K562 (cell line): ENCODE measurements around the gene PRELID1. TPM values are rescaled to one million over a fixed set of nuclear protein-coding genes. Genes with fewer than 3 reads are reported as not detected.

Experiments used
- BDP1 ChIP-seq: IDR thresholded peaks from 3 replicates; pipeline ENCODE4 v1.6.1; 2011; ENCODE audit not compliant: insufficient read length, insufficient read depth
- FOXA1 ChIP-seq: fragments of 450-650 bp; IDR thresholded peaks from 2 replicates; pipeline ENCODE4 v1.6.1; 2016; ENCODE audit warnings: mild to moderate bottlenecking, borderline replicate concordance
- HMGXB4 ChIP-seq: sonication (generic); formaldehyde crosslinking; IDR thresholded peaks from 2 replicates; pipeline ENCODE4 v1.8.1; 2023; ENCODE audit warnings: mild to moderate bottlenecking, missing genetic modification reagents
- KAT7 ChIP-seq: sonication (generic); formaldehyde crosslinking; IDR thresholded peaks from 2 replicates; pipeline ENCODE4 v1.8.0; 2022; ENCODE audit warnings: missing genetic modification reagents, mild to moderate bottlenecking, borderline replicate concordance
- KLF13 ChIP-seq: fragments of 450-650 bp; IDR thresholded peaks from 2 replicates; pipeline ENCODE4 v1.6.1; 2016; ENCODE audit warnings: missing genetic modification characterization, low read depth, mild to moderate bottlenecking, missing compliant biosample characterization, moderate library complexity, borderline replicate concordance
- MLLT1 ChIP-seq, 2 experiments: fragments of 450-650 bp; IDR thresholded peaks; 2 replicates each; pipeline ENCODE4 v1.6.1; 2016
- MTA1 ChIP-seq: fragments of 450-650 bp; IDR thresholded peaks from 2 replicates; pipeline ENCODE4 v1.6.1; 2017; ENCODE audit warnings: borderline replicate concordance
- NR4A1 ChIP-seq, 2 experiments: fragments of 250-450 bp in 1 of 2; fragments of 450-650 bp in 1 of 2; sonication (Bioruptor Pico) in 1 of 2; IDR thresholded peaks; 2 replicates each; pipeline versions ENCODE4 v1.4.0 to v1.6.1; 2016 to 2020; ENCODE audit warnings: mild to moderate bottlenecking in 2 of 2, missing compliant biosample characterization in 1 of 2, missing genetic modification characterization in 1 of 2, moderate library complexity in 1 of 2
- PHF21A ChIP-seq: fragments of 450-650 bp; IDR thresholded peaks from 2 replicates; pipeline ENCODE4 v1.6.1; 2017; ENCODE audit warnings: low read depth, borderline replicate concordance
- TCF7 ChIP-seq: sonication (generic); IDR thresholded peaks from 2 replicates; pipeline ENCODE4 v1.6.1; 2016; ENCODE audit warnings: antibody characterized with exemption, borderline replicate concordance
- TSHZ1 ChIP-seq: fragments of 250-450 bp; sonication (Bioruptor Pico); IDR thresholded peaks from 2 replicates; pipeline ENCODE4 v1.4.0; 2020; ENCODE audit warnings: mild to moderate bottlenecking, moderate library complexity
- YBX1 ChIP-seq: fragments of 450-650 bp; IDR thresholded peaks from 2 replicates; pipeline ENCODE4 v1.7.1; 2016; ENCODE audit warnings: mild to moderate bottlenecking
- ZBTB49 ChIP-seq: sonication (generic); formaldehyde crosslinking; IDR thresholded peaks from 2 replicates; pipeline ENCODE4 v1.8.0; 2022; ENCODE audit warnings: missing genetic modification reagents, mild to moderate bottlenecking, borderline replicate concordance
- ZNF431 ChIP-seq: sonication (generic); formaldehyde crosslinking; IDR thresholded peaks from 2 replicates; pipeline ENCODE4 v1.8.0; 2022; ENCODE audit warnings: mild to moderate bottlenecking, missing genetic modification reagents
- ZNF518B ChIP-seq: fragments of 250-450 bp; sonication (Bioruptor Pico); IDR thresholded peaks from 2 replicates; pipeline ENCODE4 v1.5.0; 2021; ENCODE audit warnings: mild to moderate bottlenecking, moderate library complexity
- polyA plus RNA-seq, 8 experiments: library from polyadenylated mRNA; depleted of rRNA in 4 of 8; stranded (reverse) in 5 of 8; unstranded in 3 of 8; fragments of >200 nt; fragmentation: Nextera tagmentation in 2 of 8; fragmentation: Illumina TruSeq in 1 of 8; extraction: Ambion mirVana in 2 of 8; extraction: Trizol in 1 of 8; gene quantifications; 2 replicates each; pipeline versions ENCODE4 v1.2.1 to v1.2.3, GENCODE V29; 2011 to 2014; ENCODE audit warnings: inconsistent platforms in 1 of 8, missing spikeins in 1 of 8
- total RNA-seq, 7 experiments: library from RNA; depleted of rRNA in 6 of 7; stranded (reverse); fragments of >200 nt in 6 of 7; fragmentation: Illumina TruSeq in 2 of 7; extraction: Trizol in 2 of 7; gene quantifications; 2 replicates each; pipeline versions ENCODE4 v1.2.1 to v1.2.3, GENCODE V29; 2011 to 2021; ENCODE audit warnings: low replicate concordance in 1 of 7

PRELID1 gene
- total and polyA plus RNA-seq, 9 of the 15 experiments (the other 6 are each of a cell fraction or from before 2014, with no cell fraction given), result 40.1 to 484 (median 340) TPM

GRCh38 chr5:177312649-177313181 is 9.1 kb downstream of the PRELID1 start (continued):
- TF ChIP-seq HMGXB4 (CRISPR knock-in tag), result no peak
- no peak for TF ChIP-seq MTA1
- no peak for TF ChIP-seq ZNF431 (CRISPR knock-in tag)
- no peak for TF ChIP-seq BDP1
- TF ChIP-seq YBX1, result no peak
- TF ChIP-seq KLF13, result no peak
- TF ChIP-seq ZBTB49 (CRISPR knock-in tag), result no peak
- TF ChIP-seq TSHZ1, result no peak
- TF ChIP-seq NR4A1 (CRISPR knock-in tag; IDR thresholded peaks at IDR 0.05), result no peak
- TF ChIP-seq NR4A1 (tag; IDR thresholded peaks at IDR 0.05), result no peak
- no peak for TF ChIP-seq TCF7
- TF ChIP-seq FOXA1, result no peak
- no peak for TF ChIP-seq PHF21A
- TF ChIP-seq MLLT1 (IDR thresholded peaks at IDR 0.05), result no peak
- TF ChIP-seq KAT7 (CRISPR knock-in tag), result peak; percentile 20; the same call in 1 of the 2 replicates
- TF ChIP-seq ZNF518B (CRISPR knock-in tag), result no peak
